Breast epithelium (tissue), 4 donors: ENCODE measurements around the gene OTOP2. TPM values are rescaled to one million over a fixed set of nuclear protein-coding genes. Genes with fewer than 3 reads are reported as not detected.

Experiments
- DNase-seq, 2 donors: peaks; one replicate each; pipeline ENCODE4 v3.0.0-alpha.2; 2019; ENCODE audit warnings: low spot score in 2 of 2
- H3K27ac ChIP-seq, 2 donors: fragments of 200-600 bp; sonication (generic) in 1 of 2; one replicate each; pipeline ENCODE4 v1.5.1; 2016 to 2019; ENCODE audit warnings: mild to moderate bottlenecking in 1 of 2
- H3K27me3 ChIP-seq, 2 donors: fragments of 200-600 bp; sonication (generic) in 1 of 2; one replicate each; pipeline versions ENCODE4 v1.5.1 to v1.6.0; 2017 to 2019; ENCODE audit warnings: control low read depth in 1 of 2, mild to moderate bottlenecking in 1 of 2
- H3K36me3 ChIP-seq: fragments of 200-600 bp; one replicate; pipeline ENCODE4 v1.5.1; 2019
- H3K4me1 ChIP-seq, 2 donors: fragments of 200-600 bp; sonication (generic); one replicate each; pipeline ENCODE4 v1.5.1; 2016 to 2019; ENCODE audit warnings: control low read depth in 1 of 2
- H3K4me3 ChIP-seq, 3 donors: fragments of 200-600 bp; sonication (generic); 1 replicate in 2 of 3; 2 replicates in 1 of 3; pipeline ENCODE4 v1.5.1; 2016 to 2019; ENCODE audit warnings: mild to moderate bottlenecking in 3 of 3, moderate library complexity in 2 of 3
- H3K9me3 ChIP-seq, 2 donors: fragments of 200-600 bp; sonication (generic) in 1 of 2; one replicate each; pipeline ENCODE4 v1.5.1; 2016 to 2019; ENCODE audit warnings: control low read depth in 1 of 2
- CTCF ChIP-seq, 3 donors: fragments of 450-650 bp; IDR thresholded peaks; one replicate each; pipeline ENCODE4 v1.5.1; 2016 to 2017; ENCODE audit warnings: antibody characterized with exemption in 3 of 3, mild to moderate bottlenecking in 3 of 3, moderate library complexity in 3 of 3
- POLR2A ChIP-seq: fragments of 450-650 bp; IDR thresholded peaks from one replicate; pipeline ENCODE4 v1.6.1; 2016; ENCODE audit warnings: antibody characterized with exemption, mild to moderate bottlenecking, moderate library complexity
- POLR2AphosphoS5 ChIP-seq, 3 donors: sonication (generic); formaldehyde crosslinking; IDR thresholded peaks; one replicate each; pipeline ENCODE4 v1.6.1; 2017; ENCODE audit warnings: antibody characterized with exemption in 3 of 3
- intact Hi-C: fragments of 100-400 bp; cut with DNase I; formaldehyde crosslinking; loops from one replicate; pipeline ENCODE4 v1.15.1; 2023; ENCODE audit warnings: low total_unique reads
- total RNA-seq, 3 donors: library from RNA; depleted of rRNA; stranded (reverse); fragments of >200 nt; gene quantifications; one replicate each; pipeline ENCODE4 v1.1.0, GENCODE V29; 2016

OTOP2 gene
- total RNA-seq, result under 1 TPM in 1 of 3 donors, not detected in 2; 0.33 TPM

GRCh38 chr17:74924250-74924948 lies at the start of gene OTOP2:
Gene OTOP2 (plus strand): TSS chr17:74924273. CDS start chr17:74924633, 360 bp downstream.
- intact Hi-C loops, result no loop called here
- no peak for DNase-seq
- H3K27me3 ChIP-seq, result peaks cover 0 to 58% of the 10 kb centered on the region in 2 donors

GRCh38 chr17:74874615-74875037 lies 49.4 kb upstream of the OTOP2 start:
- Histone ChIP-seq H3K27ac (no peak overlapping the region), H3K4me1 (peaks cover 0 to 5% of the 10 kb centered on the region in 2 donors), H3K27me3 (no peaks in the 10 kb centered on the region), H3K36me3 (no peaks in the 10 kb centered on the region), H3K4me3 (no peak overlapping the region), H3K9me3 (no peaks in the 10 kb centered on the region)
- TF ChIP-seq POLR2A (no peak), POLR2AphosphoS5 (IDR thresholded peaks at IDR 0.05) (no peak), CTCF (IDR thresholded peaks at IDR 0.05) (no peak)
- intact Hi-C loops, result no loop called here
- DNase-seq, result no peak

More at GRCh38 chr17:74924250-74924948, at the start of gene OTOP2:
- Histone ChIP-seq H3K27ac (no peak within 1 kb of the TSS), H3K36me3 (no peaks in the 10 kb centered on the region), H3K4me3 (peak within 1 kb of the TSS; percentile 1 to 68 (median 44)), H3K4me1 (peaks cover 8 to 19% of the 10 kb centered on the region in 2 donors), H3K9me3 (no peaks in the 10 kb centered on the region)
- TF ChIP-seq POLR2AphosphoS5 (IDR thresholded peaks at IDR 0.05), result no peak
- TF ChIP-seq POLR2A, result no peak
- TF ChIP-seq CTCF (IDR thresholded peaks at IDR 0.05), result no peak

- Histone ChIP-seq H3K27ac (no peak overlapping the region), H3K27me3 (no peaks in the 10 kb centered on the region), H3K4me3 (no peak overlapping the region), H3K9me3 (no peaks in the 10 kb centered on the region), H3K4me1 (peaks cover 0 to 5% of the 10 kb centered on the region in 2 donors), H3K36me3 (no peaks in the 10 kb centered on the region)
- DNase-seq, result no peak
- TF ChIP-seq CTCF (IDR thresholded peaks at IDR 0.05) (no peak), POLR2A (no peak), POLR2AphosphoS5 (IDR thresholded peaks at IDR 0.05) (no peak)
- intact Hi-C loops, result no loop called here
Measured at GRCh38 chr17:74875155-74875976, 48.7 kb upstream of the OTOP2 start.

GRCh38 chr17:74875977-74876593 lies 48.0 kb upstream of the OTOP2 start:
- intact Hi-C loops, result no loop called here

More at GRCh38 chr17:74875977-74876593, 48.0 kb upstream of the OTOP2 start:
- no peak for DNase-seq
- TF ChIP-seq POLR2A, result no peak
- TF ChIP-seq POLR2AphosphoS5 (IDR thresholded peaks at IDR 0.05), result no peak
- TF ChIP-seq CTCF (IDR thresholded peaks at IDR 0.05), result no peak
- H3K36me3 ChIP-seq, result no peaks in the 10 kb centered on the region
- H3K4me3 ChIP-seq, result no peak overlapping the region
- no peaks in the 10 kb centered on the region for H3K27me3 ChIP-seq
- H3K27ac ChIP-seq, result no peak overlapping the region
- peaks cover 0 to 5% of the 10 kb centered on the region in 2 donors for H3K4me1 ChIP-seq
- H3K9me3 ChIP-seq, result no peaks in the 10 kb centered on the region
